AG04450 (cell line): ENCODE data around the gene RPS23. TPM values are rescaled to one million over a fixed set of nuclear protein-coding genes. Genes with fewer than 3 reads are reported as not detected.
"Not testable (repeated sequence)": the region's sequence is repeated elsewhere in the genome, so short reads cannot be mapped to it uniquely, and the experiment has no call there.

ENCODE experiments used
- CTCF ChIA-PET: fragments of 300-600, 350-600 bp; formaldehyde crosslinking; extraction: SDS; loops from one replicate; lab custom pipeline; 2022; ENCODE audit warnings: antibody characterized with exemption, inconsistent platforms; lab: Charles Lee
- POLR2A ChIA-PET: fragments of 350-600 bp; formaldehyde crosslinking; extraction: SDS; loops from one replicate; lab custom pipeline; 2021; ENCODE audit warnings: antibody characterized with exemption, inconsistent platforms; lab: Yijun Ruan, JAX
- DNase-seq: peaks from one replicate; pipeline ENCODE4 v3.0.0-alpha.2; 2011; ENCODE audit warnings: low read depth, low spot score
- H3K27ac ChIP-seq: one replicate; pipeline ENCODE4 v1.5.1; 2012; ENCODE audit warnings: low read depth, low read length, control low read depth
- H3K27me3 ChIP-seq: one replicate; pipeline ENCODE4 v1.6.0; 2012; ENCODE audit warnings: low read length; ENCODE audit not compliant: control insufficient read depth, insufficient read depth
- H3K4me3 ChIP-seq: 2 replicates; pipeline ENCODE4 v1.5.1; 2011; ENCODE audit warnings: mild to moderate bottlenecking, low read depth, low read length, control low read depth
- H3K9me3 ChIP-seq: 2 replicates; pipeline ENCODE4 v1.5.1; 2012; ENCODE audit warnings: low read length; ENCODE audit not compliant: control insufficient read depth, insufficient read depth
- polyA plus RNA-seq: library from polyadenylated mRNA; depleted of rRNA; stranded (reverse); fragments of >200 nt; gene quantifications from 2 replicates; pipeline ENCODE4 v1.2.3, GENCODE V29; 2011
- TF ChIP-seq, protein P1 (sequence below): IDR thresholded peaks from 2 replicates; pipeline ENCODE4 v1.5.1; 2011; ENCODE audit warnings: low read depth, low read length, control low read depth, inconsistent platforms

The RPS23 gene
- polyA plus RNA-seq, 1 experiment: 4,398 TPM

DNA sequence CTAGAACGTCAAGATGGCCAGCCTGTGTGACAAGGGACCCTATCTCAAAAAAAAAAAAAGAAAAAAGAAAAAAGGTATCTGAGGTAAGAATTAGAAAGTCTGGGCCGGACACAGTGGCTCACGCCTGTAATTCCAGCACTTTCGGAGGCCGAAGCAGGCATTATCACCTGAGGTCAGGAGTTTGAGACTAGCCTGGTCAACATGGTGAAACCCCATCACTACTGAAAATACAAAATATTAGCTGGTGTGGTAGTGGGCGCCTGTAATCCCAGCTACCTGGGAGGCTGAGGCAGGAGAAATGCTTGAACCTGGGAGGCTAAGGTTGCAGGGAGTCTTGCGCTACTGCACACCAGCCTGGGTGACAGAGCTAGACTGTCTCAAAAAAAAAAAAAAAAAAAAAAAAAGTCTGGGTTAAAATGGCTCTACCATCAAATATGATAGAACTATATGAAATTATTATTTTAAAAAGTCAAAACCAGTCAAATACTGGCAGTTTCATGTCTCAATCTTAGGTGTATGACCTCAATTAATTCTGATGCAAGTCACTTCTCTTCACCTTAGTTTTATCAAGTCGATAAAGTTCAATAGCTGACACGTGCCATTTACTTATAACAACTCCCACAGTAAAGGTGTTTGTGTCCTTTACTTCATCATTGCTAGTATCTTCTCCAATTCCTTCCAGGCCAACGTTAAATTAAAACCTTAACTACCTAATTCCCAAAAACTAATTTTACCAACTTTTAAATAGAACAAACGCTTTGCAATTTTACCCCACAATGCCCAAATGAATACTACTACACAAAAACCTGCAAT, 1.1 kb downstream of the RPS23 start:
- ChIA-PET CTCF (interaction anchor here (0.6 to 0.8 kb wide), 2 partner anchors 18 to 886 kb away, joined by 3 to 6 read pairs; no protein-coding TSS in a partner anchor), POLR2A (interaction anchor here (0.6 to 1.5 kb wide), 4 partner anchors 58 to 1196 kb away, joined by 3 to 13 read pairs (median 7); partner anchors contain the start of gene SSBP2)
- Histone ChIP-seq H3K9me3 (no peaks in the 10 kb centered on the region; the same call in 1 of the 2 replicates), H3K27me3 (no peaks in the 10 kb centered on the region), H3K4me3 (peak overlapping the region; percentile 93), H3K27ac (no peak overlapping the region)
- TF ChIP-seq, protein P1, sequence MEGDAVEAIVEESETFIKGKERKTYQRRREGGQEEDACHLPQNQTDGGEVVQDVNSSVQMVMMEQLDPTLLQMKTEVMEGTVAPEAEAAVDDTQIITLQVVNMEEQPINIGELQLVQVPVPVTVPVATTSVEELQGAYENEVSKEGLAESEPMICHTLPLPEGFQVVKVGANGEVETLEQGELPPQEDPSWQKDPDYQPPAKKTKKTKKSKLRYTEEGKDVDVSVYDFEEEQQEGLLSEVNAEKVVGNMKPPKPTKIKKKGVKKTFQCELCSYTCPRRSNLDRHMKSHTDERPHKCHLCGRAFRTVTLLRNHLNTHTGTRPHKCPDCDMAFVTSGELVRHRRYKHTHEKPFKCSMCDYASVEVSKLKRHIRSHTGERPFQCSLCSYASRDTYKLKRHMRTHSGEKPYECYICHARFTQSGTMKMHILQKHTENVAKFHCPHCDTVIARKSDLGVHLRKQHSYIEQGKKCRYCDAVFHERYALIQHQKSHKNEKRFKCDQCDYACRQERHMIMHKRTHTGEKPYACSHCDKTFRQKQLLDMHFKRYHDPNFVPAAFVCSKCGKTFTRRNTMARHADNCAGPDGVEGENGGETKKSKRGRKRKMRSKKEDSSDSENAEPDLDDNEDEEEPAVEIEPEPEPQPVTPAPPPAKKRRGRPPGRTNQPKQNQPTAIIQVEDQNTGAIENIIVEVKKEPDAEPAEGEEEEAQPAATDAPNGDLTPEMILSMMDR: no peak
- no peak for DNase-seq

DNA sequence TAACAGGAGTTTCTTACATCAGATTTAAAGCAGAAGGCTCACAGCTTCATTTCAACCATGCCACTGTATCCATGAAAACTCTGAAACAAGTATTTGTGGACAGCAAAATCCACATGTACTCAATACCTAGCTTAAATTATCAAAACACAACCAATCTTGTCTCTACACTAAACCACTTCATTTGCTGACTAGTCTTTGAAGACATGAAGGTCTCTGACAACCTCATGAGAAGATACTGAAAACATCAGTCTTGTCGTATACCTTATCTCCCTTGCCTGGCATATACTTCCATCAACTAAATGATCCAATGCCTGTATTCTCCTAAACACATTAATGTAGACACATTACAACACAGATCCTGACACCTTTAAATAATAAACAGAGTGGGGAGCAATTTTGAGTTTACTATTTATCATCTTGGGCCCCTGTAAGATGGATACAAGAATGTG, 2.9 kb downstream of the RPS23 start:
- DNase-seq: no peak
- no peak overlapping the region for H3K27ac ChIP-seq
- POLR2A ChIA-PET: interaction anchor here (0.6 kb wide), 1 partner anchor 423 kb away, joined by 7 read pairs; no protein-coding TSS in a partner anchor

DNA sequence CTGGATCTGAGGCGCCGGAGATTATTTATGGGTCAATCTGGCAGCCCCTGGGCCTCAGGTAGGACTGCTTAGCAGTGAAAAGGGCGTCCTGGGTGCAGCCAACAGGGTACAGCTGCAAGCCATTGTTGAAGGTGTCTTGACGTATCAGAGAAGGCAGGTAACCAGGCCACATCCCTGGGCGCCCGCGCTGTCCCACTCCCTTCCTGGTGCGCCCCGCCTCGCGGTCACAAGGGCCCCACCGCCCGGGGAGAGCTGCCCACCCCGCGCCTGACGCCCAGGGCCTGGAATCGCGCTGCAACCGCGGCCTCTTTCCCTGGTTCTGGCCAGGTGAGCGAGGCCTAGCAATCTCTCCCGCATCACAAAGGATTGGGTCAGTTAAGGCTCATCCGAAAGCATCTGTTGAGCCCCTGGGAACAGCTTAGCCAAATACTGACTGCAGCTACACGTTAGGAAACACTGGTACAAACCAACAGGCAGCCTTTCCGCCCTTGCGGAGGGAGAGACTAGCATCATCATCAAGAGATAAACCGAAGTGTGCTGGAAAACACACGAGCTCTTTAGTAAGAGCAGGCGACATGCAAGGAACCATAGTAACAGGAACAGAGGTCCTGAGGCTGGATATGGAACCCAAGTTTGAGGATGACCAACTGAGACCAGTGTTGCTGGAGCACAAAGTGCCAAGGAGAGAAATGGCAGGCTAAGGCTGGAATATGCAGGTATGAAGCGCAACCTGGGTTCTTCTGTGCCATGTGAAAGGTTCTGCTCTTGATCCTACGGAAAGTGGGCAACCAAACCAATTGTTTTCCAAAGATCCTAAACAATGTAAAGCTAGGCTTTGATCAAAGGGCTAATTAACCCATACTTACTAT, 3.6 kb downstream of the RPS23 start:
- Histone ChIP-seq H3K9me3 (no peaks in the 10 kb centered on the region; the same call in 1 of the 2 replicates), H3K27ac (no peak overlapping the region), H3K27me3 (no peaks in the 10 kb centered on the region), H3K4me3 (no peak overlapping the region)
- ChIA-PET POLR2A (interaction anchor here (0.6 kb wide), 1 partner anchor 422 kb away, joined by 7 read pairs; no protein-coding TSS in a partner anchor), CTCF (interaction anchor here (2.5 kb wide), 1 partner anchor 15 kb away, joined by 8 read pairs; no protein-coding TSS in a partner anchor)
- TF ChIP-seq, protein P1: no peak
- no peak for DNase-seq

More for the DNA sequence above, 2.9 kb downstream of the RPS23 start:
- H3K27me3 ChIP-seq: no peaks in the 10 kb centered on the region
- TF ChIP-seq, protein P1: no peak
- no peaks in the 10 kb centered on the region; the same call in 1 of the 2 replicates for H3K9me3 ChIP-seq
- CTCF ChIA-PET: interaction anchor here (2.5 kb wide), 1 partner anchor 15 kb away, joined by 8 read pairs; no protein-coding TSS in a partner anchor
- H3K4me3 ChIP-seq: no peak overlapping the region

DNA sequence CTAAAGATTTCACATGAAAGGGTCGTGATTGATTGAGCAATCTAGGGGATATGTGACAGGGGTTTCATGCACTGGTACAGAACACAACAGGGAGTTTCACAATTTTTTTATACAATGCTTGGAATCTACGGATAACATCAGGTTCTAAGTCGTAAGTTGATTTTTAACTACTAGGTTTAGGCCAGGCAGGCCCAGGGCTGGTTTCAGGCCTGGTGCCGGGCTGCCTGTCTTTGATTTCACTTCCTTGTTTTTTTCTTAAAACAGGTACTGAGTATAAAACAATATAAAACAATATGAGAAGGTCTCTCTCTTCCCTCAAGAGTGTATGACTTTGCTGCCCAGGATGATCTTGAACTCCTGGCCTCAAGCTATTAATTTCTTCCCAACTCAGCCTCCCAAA, 4.7 kb downstream of the RPS23 start:
- H3K9me3 ChIP-seq, POLR2A ChIA-PET, H3K27ac ChIP-seq, H3K4me3 ChIP-seq, H3K27me3 ChIP-seq, DNase-seq: not testable (repeated sequence)
- CTCF ChIA-PET: interaction anchor here (0.6 to 2.5 kb wide), 2 partner anchors 14 to 1619 kb away, joined by 4 to 8 read pairs; partner anchors contain the start of genes DHFR and MSH3

DNA sequence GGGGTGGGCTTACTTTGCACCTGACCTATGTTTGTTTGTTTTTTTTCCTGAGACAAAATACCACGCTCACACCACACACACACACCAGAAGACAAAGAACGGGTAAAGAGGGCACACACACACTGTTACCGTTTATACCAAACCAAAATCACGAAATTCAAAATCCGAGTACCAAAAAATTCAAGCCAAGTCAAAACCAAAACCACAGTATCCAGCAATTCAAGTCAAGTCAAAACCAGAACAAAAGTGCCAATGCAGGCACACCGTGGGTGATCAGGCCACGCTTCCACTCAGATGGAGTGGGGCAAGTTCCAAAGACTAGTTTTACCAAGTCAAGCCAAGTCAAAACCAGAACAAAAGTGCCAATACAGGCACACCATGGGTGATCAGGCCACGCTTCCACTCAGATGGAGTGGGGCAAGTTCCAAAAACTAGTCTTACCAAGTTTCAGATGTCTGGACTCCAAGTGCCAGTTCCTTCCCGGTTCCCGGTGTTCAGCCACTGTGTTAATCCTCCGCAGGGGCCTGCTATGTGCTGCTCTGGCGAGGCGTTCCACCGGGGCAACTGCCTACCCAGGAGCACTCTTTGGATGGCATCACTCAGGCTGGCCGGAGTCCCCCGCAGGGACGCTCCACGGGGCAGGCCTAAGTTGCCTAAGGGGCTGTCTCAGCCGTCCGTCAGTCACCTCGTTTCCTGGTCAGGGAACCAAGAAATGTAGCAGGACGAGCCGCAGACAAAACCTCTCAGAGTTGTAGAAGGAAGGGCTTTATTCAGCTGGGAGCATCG, 5.4 kb downstream of the RPS23 start:
- POLR2A ChIA-PET, H3K4me3 ChIP-seq, H3K27me3 ChIP-seq, DNase-seq, H3K27ac ChIP-seq, H3K9me3 ChIP-seq: not testable (repeated sequence)
- CTCF ChIA-PET: interaction anchor here (2.5 kb wide), 1 partner anchor 13 kb away, joined by 8 read pairs; no protein-coding TSS in a partner anchor

DNA sequence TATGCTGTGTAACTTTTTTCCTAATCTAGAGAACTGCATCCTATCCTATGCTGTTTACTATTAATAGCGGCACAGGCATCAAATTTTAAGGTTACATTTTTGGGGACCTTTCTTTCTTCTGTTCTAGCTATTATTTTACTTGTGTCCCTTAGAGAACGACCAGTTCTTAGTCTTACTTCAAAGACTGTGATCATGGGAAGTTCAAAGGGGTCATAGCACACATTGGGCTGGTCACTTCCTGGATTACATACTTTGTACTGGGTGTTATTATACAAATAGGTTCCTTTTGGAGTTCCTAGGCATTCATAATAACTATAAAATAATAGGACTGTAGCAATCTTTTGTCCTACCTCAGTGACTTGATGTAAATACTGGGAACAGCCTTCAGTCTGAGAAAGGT, 8.8 kb downstream of the RPS23 start:
- H3K4me3 ChIP-seq, POLR2A ChIA-PET, DNase-seq, H3K27me3 ChIP-seq, H3K27ac ChIP-seq, H3K9me3 ChIP-seq: not testable (repeated sequence)
- CTCF ChIA-PET: interaction anchor here (3.4 kb wide), 1 partner anchor 10 kb away, joined by 15 read pairs; no protein-coding TSS in a partner anchor

DNA sequence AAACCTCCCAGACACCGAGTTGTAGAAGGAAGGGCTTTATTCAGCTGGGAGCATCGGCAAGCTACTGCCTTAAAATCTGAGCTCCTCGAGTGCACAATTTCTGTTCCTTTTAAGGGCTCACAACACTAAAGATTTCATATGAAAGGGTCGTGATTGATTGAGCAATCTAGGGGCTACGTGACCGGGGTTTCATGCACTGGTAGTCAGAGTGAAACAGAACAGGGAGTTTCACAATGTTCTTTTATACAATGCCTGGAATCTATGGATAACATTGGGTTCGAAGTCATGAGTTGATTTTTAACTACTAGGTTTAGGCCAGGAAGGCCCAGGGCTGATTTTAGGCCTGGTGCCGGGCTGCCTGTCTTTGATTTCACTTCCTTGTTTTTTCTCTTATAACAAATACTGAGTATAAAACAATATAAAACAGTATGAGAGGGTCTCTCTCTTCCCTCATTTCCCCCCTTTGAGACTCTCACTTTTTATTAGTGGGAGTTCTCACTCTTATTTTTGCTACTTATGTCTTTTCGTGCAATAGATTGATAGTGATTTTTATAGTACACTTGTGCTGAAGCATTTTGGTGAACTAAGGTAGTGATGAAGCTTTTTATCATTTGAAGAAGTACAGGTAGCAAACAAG, 10.7 kb downstream of the RPS23 start:
- H3K27me3 ChIP-seq, H3K4me3 ChIP-seq, H3K9me3 ChIP-seq, H3K27ac ChIP-seq, POLR2A ChIA-PET, DNase-seq: not testable (repeated sequence)
- CTCF ChIA-PET: interaction anchor here (1.0 kb wide), 1 partner anchor 8 kb away, joined by 3 read pairs; no protein-coding TSS in a partner anchor
